ENCODE data around the gene ZNF213.
"Not testable (repeated sequence)": the region's sequence is repeated elsewhere in the genome, so short reads cannot be mapped to it uniquely, and the experiment has no call there.

Gene ZNF213

DNA sequence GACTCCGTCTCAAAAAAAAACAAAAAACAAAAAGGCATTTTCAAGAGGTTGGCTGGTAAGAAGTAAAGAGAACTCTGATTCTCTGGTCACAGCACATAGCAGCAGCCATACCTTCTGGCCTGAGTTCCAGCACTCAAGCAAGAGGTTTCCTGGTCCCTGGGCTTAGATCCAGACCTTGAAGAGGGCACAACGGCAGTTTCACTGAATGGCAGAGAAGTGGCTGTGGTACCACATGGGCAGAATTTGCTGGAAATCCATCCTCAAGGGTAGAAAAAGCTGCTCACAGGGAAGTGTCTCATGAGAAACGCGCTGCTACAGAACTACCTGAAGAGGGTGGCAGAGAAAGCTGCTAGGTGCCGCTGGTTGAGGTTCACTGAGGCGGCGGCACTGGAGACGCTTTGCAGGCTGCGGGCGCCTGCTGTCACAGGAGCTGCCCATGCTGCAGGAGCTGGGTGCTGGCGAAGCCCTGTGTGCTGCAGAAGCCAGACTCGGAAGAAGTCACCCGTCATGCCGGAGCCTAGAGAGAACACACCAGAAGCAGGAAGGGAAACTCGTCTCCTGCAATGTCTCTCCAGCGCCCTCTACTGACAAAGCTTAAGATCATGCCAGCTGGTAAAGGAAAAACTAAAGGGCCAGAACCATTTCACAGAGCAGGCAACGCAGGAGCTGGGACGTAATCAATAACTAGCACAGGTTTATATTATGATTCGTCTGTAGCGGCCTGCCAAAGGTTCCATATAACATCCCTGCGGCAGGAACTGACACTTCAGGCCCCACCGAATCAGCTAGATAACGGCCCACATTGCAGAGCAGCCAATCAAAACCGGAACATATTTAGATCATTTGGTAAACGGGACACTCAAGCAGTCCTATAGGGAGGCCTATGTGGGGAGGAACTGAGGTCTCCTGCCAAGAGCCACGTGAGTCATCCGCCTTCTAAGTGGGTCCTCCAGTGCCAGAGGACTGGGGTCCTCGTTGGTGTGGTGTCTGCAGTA, 5.4 kb upstream of the ZNF213 start:
- peak; percentile 38 for DNase-seq

DNA sequence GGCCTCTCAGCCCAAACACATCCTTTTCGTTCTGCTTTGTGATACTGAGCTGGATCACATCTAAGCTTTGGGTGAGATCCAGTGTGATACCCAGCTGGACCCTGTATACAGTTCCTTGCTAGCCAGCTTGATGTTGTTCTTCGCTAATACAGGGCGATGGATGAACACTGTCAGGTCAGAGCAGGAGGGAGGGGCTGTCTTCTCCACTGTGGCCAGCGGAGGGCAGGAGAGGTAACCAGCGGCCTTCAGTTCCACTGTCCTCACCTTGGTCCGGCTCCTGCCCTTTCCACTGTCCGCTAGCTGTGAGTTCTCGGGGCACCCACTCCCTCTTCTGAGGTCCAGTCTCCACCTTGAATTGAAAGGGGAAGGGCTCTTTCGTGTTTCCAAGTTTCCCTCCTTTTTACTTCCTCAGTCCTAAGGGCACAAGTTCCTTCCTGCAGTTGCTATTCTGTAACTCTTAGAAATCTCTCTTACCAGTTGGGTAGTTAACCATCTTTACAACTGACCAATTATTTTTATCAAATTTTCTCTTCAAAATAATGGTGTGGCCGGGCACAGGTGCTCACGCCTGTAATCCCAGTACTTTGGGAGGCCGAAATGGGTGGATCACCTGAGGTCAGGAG, 3.0 kb upstream of the ZNF213 start:
- DNase-seq, result no peak

DNA sequence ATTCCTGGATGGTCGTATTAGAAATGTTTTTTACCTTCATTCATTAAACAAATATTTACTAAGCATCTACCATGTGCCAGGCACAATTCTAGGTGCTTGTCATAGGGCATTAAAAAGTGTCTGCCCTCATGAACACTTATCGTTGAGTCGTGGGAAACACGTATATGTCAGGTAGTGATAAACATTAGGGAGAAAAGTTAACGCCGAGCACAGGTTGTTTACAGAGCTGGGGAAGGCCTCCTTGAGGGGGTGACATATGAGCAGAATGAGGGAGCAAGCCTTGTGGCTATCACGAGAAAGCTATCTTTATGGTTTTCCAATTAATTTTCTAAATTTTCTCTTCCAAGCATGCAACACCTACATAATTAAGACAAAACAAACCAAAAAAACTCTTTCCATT, 985 bp upstream of the ZNF213 start:
- no peak for DNase-seq

DNA sequence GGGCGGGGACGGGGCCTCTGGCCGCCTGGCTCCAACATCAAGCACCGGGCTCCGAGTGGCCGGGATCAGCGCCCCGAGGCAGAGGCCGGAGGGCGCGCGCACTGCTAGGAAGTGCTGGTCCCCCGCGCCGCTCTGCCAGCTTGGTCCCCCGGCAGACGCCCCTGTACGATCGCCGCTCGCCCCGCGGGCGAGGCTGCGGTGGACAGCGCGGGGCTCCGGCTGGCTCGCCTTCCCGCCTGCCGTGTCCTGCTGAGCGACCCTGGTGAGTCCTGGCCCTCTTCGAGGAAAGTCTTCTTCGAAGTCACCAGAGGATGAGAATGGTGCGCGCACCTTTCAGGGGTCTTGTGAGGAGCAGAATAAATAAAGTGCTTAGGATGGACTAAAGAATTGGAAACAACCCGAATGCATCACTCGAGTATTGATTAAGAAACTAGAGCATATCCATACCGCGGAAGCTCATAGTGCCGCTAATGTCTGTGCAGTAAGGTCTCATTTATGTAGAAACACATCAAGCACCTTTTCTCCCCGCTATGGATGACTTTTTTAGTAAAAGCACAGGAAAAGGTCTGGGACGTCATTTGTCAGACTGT, 392 bp downstream of the ZNF213 start:
- DNase-seq, result no peak

DNA sequence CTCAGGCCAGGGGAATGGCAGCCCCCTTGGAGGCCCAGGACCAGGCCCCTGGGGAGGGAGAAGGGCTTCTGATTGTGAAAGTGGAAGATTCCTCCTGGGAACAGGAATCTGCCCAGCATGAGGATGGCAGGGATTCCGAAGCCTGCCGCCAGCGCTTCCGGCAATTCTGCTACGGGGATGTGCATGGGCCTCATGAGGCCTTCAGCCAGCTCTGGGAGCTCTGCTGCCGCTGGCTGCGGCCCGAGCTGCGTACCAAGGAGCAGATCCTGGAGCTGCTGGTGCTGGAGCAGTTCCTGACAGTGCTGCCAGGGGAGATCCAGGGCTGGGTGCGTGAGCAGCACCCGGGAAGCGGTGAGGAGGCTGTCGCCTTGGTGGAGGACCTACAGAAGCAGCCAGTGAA, 2.4 kb downstream of the ZNF213 start:
- no peak for DNase-seq

DNA sequence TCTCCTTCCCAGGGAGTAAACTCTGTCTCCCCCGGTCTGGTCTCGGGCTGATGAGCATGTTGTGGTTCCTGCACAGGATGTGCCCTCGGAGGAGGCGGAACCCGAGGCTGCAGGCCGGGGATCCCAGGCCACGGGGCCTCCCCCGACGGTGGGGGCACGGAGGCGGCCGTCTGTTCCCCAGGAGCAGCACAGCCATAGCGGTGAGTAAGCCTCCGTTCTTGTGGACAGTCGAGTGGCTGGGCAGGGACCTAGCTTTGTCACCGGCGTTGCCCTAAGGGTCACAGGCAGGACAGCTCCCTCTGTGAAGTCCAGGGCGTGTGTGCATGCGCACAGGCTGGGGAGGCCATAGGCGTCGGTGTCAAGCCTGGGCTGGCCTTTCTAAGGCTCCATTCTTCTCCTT, 3.5 kb downstream of the ZNF213 start:
- DNase-seq, result no peak

DNA sequence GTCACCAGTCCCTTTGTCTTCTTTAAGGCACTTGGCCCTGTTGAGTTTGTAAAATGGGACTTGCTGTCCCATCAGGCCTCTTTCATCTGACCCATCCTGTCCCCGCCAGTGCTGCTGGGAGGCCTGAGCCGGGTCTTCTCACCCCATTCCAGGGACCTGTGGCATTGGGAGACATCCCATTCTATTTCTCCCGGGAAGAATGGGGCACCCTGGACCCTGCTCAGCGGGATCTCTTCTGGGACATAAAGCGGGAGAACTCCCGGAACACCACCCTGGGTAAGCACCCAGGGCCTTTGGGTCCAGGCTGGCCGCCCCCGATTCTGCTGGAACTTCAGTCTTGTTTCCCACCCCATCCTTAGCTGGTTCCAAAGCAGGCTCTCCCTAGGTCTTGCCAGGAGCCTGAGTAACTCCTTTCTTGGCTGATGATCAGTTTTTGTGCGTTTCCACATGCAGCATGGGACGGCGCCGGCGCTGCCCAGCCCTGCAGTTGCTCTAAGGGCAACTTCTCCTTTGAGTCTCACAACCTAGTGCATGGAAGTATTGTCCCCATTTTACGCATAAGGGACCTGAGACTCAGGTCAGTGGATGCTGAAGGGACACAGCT, 4.1 kb downstream of the ZNF213 start:
- DNase-seq, result no peak

DNA sequence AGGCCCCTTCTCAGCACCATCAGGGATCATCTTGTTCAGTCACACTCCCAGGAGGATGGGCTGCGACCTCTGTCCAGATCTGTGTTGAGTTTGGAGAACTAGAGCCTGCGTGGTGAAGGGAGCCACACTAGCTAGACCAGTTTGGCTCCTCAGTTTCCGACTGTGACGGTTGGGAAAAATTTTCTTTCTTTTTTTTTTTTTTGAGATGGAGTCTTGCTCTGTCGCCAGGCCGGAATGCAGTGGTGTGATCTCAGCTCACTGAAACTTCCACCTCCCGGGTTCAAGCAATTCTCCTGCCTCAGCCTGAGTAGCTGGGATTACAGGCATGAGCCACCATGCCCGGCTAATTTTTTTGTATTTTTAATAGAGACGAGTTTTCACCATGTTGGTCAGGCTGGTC, 4.7 kb downstream of the ZNF213 start:
- DNase-seq, result not testable (repeated sequence)

DNA sequence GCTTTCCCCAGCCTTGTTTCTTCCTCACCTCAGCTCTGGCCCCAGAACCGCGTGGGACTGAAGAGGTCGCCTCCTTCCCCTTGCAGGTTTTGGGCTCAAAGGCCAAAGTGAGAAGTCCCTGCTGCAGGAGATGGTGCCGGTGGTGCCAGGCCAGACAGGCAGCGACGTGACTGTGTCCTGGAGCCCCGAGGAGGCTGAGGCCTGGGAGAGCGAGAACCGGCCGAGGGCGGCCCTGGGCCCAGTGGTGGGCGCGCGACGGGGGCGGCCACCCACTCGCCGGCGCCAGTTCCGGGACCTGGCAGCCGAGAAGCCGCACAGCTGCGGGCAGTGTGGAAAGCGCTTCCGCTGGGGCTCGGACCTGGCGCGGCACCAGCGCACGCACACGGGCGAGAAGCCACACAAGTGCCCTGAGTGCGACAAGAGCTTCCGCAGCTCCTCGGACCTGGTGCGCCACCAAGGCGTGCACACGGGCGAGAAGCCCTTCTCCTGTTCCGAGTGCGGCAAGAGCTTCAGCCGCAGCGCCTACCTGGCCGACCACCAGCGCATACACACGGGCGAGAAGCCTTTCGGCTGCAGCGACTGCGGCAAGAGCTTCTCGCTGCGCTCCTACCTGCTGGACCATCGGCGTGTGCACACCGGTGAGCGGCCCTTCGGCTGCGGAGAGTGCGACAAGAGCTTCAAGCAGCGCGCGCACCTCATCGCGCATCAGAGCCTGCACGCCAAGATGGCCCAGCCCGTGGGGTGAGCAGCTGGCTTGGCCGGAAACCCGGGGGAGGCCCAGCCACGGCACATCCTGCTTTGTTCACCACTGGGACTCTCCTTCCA, 6.0 kb downstream of the ZNF213 start:
- no peak for DNase-seq

DNA sequence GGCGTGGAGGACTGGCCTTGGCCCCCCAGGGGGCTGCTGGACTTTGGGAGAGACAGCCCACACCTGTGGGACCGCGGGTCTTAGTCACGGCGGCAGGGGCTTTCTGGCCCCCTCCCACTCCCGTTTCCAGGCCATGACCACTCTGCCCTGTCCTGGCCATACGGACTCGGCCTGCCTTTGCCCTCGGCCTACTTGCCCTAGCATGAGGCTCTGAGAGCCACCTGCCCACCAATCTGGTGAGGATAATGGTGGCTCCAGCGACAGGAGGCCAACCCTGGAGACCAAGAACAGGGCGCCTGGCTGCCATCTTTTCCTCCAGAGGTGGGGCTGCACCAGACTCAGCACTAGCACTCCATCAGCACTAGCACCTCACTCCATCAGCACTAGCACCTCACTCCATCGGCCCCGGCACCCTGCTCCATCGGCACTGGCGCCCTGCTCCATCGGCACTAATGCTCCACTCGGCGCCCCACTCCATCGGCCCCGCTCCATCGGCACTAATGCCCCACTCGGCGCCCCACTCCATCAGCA, 7.0 kb downstream of the ZNF213 start:
- DNase-seq, result no peak

DNA sequence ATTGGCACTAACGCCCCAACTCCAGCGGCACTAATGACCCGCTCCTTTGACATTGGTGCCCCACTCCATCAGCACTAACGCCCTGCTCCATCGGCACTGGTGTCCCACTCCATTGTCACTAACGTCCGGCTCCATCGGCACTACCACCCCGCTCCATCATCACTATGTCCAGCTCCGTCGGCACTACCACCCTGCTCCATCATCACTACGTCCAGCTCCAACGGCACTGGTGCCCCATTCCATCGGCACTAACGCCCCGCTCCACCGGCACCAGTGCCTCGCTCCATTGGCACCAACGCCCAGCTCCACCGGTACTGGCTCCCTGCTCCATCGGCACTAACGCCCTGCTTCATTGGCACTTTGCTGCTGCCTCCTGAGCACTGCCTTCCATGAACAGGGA, 7.5 kb downstream of the ZNF213 start:
- no peak for DNase-seq

DNA sequence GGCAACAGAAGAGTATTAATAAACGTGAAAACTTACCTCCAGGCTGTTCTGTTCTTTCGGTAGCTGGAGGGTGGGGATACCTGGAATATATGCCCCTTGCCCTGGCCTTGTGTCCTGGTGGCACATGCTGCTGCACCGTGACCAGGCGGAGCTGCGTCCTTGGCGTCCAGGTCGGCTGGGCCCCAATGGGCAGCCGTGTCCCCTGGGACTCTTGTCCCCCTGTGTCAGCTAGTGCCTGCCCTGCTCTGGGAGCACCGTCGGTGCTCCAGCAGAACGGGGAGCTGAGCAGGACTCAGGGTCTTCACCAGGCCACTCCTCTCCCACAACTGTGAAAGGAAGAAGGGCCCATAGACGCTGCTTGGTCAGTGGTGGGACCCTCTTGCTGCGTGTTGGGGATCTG, 7.9 kb downstream of the ZNF213 start:
- no peak for DNase-seq

DNA sequence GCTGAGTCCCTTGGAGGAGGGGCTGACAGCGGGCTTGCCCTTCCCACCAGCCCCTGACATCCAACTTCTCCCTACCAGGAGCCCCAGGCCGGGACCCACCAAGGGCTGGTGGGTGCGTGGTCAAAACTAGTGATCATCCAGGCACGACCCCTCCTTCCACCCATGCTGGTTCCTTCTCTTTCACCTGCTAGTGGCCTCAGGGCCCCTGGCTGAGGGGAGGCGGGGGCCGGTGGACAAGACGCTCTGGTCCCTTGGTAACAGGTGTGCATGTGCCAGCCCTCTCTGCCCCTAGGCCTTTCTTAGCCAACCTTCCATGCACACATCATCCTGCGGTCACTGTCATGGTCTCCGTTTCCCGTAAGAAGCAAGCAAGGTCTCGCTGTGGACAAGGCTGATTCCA, 8.4 kb downstream of the ZNF213 start:
- no peak for DNase-seq

DNA sequence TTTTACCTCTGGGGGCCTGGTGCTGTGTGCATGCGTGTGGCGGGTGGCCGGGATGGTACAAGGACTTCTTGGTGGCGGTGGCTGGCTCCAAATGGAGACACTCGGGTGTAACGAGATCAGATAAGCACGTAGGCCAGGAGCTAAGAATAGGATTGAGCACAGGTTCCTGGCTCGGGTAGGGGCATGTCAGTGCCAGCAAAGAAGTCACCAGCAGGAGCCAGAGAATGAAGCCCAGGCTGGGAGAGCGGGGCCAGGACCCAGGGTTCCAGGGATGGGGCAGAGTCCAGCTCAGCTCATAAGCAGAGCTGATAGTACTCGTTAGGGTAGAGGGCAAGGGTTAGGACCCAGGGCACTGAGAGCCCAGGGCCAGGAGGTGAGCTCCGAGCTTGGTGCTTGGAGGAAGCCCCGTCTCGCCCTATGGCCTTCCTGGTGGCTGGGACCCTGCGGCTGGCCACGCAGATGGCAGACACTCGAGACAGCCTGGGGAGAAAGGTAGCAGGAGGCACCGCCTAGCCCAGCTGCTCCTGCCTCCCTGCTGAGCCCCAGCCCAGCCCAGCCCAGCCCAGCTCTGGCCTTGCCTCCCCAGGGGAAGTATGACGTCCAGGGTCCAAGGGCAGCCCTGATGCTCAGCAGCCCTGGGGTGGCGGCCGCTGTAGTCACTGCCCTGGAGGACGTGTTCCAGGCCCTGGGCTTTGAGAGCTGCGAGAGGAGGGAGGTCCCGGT, 8.9 kb downstream of the ZNF213 start:
- no peak for DNase-seq

DNA sequence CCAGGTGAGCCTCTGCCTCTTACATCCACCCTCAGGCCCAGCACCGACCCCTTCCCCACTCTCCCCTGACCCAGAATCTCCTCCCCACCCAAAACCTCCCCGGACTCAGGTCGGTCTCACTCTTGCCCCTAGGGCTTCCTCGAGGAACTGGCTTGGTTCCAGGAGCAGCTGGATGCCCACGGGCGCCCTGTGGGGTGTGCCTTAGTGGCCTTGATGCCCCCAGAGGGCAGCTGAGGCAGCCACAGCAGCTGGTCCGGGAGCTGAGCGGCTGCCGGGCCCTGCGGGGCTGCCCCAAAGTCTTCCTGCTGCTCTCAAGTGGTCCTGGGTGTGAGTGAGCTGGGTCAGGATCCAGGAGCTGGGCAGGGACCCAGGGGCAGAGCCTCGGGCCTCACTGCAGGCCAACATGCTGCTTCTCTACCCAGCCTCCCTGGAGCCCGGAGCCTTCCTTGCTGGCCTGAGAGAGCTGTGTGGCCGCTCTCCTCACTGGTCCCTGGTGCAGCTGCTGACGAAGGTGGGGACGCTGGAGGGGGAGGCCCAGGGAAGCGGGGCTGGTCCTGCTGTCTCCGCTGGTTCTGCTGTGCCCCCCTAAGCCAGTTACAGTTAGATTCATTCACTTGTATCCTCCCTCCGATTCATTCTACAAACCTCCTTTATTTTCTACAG, 9.6 kb downstream of the ZNF213 start:
- no peak for DNase-seq

DNA sequence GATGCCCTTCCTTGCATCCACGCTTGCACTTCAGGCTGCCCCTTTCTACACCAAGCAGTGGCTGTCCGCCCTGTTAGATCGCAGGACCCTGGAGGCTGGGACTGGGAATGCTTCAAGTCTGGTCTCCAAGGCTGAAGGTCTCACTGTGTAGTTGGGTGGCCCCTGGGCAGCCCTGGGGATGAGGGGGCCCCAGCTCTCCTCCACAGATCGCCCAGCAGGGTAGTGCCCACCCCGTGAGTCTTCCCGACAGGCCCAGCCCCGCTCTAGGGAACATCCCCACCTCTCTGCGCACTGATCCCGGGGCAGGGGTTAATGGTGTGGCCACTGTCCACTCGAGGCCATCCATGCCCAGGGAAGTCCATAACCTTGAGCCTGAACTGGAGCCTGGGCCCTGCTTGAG, 10.3 kb downstream of the ZNF213 start:
- DNase-seq, result no peak

DNA sequence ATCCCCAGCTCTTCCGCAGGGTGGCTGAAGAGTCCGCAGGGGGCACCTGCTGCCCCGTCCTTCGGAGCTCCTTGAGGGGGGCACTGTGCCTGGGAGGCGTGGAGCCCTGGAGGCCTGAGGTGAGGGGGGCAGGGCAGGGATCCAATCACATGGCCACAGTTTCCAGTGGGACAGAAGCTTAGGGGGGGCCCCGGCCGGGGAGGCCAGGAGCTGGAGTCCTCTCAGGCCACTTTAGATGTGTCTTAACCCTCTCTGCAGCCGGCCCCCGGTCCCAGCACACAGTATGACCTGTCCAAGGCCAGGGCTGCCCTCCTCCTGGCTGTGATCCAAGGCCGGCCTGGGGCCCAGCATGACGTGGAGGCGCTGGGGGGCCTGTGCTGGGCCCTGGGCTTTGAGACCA, 10.8 kb downstream of the ZNF213 start:
- no peak for DNase-seq

DNA sequence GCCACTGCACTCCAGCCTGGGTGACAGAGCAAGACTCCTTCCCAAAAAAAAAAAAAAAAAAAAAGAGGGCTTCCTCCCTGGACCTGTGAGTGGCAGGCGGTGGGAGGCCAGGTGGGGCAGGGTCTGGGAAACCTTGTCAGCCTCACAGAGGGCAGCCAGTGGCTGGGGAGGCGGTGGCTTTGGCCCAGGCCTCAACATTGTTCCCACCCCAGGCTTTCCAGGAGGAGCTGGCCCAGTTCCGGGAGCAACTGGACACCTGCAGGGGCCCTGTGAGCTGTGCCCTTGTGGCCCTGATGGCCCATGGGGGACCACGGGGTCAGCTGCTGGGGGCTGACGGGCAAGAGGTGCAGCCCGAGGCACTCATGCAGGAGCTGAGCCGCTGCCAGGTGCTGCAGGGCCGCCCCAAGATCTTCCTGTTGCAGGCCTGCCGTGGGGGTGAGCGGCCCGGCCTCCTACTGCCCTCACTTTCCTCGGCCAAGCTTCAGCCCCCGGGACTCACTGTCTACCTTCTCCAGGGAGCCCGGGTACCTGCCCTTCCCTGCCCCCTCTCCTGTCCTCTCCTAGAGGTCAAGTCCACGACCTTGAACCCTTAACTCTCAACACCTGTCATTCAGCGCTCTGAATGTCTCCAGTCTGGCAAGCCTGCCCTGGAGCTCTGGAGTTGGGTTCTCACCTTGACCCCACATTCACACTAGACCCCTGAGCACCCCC, 12.4 kb downstream of the ZNF213 start:
- no peak for DNase-seq

DNA sequence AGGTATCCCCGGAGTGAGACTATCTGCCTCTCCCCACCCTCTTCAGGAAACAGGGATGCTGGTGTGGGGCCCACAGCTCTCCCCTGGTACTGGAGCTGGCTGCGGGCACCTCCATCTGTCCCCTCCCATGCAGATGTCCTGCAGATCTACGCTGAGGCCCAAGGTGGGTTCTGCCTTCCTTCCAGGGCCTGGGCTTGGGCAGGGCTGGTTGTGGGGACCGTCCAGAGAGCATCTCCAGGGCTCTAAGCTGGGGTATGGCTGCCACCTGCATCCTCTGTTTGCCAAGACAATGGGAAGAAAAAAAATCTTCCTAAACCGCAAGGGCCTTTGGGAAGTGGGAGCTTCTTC, 12.9 kb downstream of the ZNF213 start:
- no peak for DNase-seq

All from NCI-H510A (cell line).